ENCODE measurements around the gene GJB4.
"Not testable (repeated sequence)": the region's sequence is repeated elsewhere in the genome, so short reads cannot be mapped to it uniquely, and the experiment has no call there.

GJB4 gene

GRCh38 chr1:34808051-34808810 is 48.7 kb downstream of the GJB4 start:
- no peak for DNase-seq

- DNase-seq = not testable (repeated sequence)
Observed at GRCh38 chr1:34810781-34811180, 51.2 kb downstream of the GJB4 start.

All from activated CD8-positive, alpha-beta memory T cell treated with anti-CD3 and anti-CD28 coated beads, Interleukin-2, amount 50 U/mL, for 4 hours (primary cell).